HG03095 (cell line): ENCODE measurements around the gene C1QTNF7.

ENCODE experiments used
- ATAC-seq: cut with Tn5 transposase; IDR thresholded peaks from one replicate; pipeline ENCODE4 v1.9.1; 2021; ENCODE audit warnings: moderate library complexity; ENCODE audit not compliant: unreplicated experiment

The C1QTNF7 gene

DNA sequence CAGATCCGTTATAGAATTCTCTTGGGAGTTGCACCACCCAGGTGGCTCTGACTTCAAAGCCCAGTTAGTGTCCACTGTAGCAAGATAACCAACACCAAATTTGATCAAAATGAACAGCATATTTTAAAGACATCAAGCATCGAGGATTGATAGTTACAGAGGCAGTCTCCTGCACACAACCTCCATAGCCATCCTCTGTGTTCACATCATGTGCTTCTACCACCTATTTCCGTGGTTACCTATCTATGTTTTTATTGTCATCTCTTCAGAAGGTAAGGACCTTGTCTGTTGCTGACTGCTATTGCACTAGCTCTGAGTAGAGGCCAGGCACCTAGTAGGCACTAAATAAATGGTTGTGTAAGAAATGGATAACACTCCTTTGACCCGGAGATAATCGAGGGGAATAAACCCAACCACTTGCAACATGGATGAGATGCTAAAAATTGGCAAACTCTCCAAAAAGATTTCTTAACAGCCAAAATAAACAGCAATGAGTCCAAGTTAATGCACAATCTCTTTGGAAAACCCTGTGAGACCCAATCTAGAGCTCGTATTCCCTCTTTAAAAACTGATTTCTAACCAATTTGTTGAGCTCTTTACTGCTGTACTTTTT, 14.7 kb upstream of the C1QTNF7 start:
- ATAC-seq: no peak

DNA sequence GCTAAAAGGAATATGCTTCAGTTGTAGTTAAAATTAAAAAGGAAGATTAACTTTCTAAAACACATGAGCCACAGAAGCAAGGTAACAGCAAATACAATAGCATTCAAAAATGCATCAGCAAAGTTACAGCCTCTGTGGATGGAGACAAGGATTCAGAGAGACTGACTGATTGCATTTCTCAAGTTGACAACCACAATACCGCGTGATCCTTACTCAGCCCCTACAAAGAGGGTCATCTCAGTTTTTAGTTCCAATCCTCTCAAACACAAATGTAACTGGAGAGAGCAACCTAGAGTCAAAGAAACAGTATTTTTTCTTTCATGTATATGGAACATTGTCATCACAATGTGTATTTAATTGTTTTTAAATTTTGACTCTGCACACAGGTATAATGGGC, 14.2 kb upstream of the C1QTNF7 start:
- ATAC-seq: no peak

DNA sequence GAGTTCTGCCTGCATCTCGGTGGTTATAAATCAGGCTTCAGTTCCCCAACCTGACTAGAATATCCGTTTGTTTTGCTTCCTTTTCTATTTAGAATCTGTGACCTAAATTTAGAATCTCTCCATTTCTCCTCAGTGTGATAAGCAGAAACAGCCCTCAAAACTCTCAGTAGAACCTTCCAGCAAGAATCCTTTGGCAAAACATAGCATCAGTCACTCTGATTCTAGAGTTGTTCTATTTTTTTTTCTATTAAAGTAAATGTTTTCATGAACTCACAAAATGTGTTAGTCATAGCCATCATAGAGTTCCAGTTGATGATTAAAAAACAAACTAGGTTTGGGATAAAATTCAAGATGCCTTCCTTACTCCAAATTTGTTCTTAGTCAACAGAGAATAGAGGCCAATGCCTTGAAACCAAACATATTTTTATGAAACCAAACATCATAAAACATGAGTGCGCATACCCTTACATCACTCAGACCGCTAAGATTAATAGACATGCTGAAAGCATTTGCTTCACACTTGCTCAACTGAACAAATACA, 13.2 kb upstream of the C1QTNF7 start:
- ATAC-seq: no peak

DNA sequence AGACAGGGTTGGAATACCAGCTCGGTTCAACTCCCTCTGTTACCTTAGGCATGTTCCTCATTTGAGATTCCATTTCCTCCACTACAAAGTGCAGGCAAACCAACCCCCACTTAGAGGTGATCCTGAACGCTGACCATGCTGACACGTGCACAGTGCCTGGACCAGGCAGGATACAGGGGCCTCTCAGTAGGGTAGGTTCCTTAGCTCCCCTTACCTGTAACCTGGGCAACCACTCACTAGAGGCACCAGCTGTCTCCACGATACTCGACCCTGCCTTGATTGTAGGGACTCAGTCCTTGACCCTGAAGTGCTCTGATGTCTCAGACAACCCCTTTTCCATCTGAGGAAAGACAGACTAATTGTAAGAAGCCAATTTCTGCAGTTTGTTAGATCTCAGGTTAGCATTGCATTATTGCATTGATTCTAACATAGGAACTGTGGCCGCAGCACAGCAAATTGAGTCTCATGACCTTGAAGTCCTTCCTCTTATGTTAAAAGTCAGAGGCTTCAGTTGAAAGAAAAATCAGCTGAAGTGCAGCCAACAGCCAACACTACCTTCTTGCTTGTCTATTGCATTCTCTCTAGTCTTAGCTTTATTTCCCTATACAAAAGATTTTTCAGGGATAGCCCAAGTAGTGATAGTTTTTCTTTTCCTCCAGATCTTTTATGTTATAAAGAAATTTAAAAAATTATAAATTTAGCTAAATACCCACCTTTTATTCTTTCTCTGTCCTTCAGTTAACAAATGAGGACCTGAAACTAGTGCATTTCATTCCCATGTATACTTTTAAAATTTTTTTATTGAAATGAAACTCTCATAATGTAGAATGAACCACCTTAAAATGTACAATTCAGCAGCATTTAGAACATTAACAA, 11.2 kb upstream of the C1QTNF7 start:
- no peak for ATAC-seq

DNA sequence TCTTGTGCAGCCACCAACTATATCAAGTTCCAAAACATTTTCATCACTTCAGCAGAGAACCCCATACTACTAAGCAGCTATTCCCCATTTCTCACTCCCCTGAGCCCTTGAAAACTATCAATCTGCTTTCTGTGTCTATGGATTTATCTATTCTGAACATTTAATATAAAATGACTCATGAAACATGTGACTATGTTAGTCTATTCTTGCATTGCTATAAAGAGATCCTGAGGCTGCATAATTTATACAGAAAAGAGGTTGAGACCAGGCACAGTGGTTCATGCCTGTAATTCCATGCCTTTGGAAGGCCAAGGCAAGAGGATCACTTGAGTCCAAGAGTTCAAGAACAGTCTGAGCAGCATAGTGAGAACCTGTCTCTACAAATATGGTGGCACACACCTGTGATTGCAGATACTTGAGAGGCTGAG, 10.6 kb upstream of the C1QTNF7 start:
- ATAC-seq: no peak

DNA sequence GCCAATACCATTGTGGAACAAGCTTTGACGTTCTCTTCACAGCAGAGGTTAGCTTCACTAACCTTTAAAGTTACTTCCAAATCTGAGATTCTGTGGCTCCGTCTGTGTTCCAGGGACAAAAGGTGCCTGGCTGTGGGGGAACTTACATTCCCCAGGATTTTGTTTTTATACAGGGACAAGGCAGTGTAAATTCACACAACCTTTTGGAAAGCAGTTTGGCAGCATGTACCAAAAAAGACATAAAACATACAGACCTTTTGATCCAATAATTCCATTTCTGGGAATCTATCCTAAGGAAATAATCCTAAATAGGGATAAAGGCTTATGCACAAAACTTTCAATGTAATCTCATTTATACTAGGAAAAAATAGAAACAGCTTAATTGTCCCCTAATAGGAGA, 8.9 kb upstream of the C1QTNF7 start:
- no peak for ATAC-seq

DNA sequence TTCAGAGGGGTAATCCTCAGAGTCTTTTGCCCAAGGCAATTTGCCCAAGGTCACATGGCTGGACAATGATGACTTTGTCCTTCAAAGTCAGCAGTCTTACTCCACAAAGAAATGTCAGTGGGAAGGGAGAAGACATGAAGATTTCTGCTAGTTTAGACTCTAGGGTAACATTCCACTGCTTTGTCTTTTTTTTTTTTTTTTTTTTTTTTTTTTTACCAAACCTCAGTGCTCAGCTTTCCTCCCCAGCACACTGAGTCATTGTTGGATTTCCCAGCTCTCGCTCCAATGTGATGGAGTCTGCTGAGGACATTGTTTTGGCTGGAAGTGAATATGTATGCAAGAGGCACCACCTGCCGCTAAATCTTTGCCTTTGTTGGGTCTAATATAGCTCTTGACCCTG, 7.2 kb upstream of the C1QTNF7 start:
- ATAC-seq: no peak

DNA sequence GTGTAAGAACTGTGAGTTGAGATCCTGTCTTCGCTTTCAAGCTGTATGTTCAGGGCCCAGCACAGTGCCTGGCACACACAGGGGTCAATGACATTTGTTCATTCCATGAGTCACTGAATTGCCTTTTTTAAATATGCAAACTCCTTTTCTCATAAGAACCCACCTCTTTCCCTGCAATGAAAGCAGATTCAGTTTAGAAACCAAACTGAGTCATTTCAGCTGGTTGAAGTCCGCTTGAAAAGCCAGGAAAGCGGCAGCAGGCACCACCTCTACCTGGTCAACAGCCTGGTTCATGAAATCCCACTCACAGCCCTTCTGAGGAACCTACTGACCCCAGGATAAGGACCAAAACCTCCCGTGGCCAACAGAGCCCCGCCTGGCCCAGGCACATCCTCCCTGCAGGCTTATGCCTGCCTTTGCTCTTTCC, 4.5 kb upstream of the C1QTNF7 start:
- ATAC-seq: no peak

DNA sequence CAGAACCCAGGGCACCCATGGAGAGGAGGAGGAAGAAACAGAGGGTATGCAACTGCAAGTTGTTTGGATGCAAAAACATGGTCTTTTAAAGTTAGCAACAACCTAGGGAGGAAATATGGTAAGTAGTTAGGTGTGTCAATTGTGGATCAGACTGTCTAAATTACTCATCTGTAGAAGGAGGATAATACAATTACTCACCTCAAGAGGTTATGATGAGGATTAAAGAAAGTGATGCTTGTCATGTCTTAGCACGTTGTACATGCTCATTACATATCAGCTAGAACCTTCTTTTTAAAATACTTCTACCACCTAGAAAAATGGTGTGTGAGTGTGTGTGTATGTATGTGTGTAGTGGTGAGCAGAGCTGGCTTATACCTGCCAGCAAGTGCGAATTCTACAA, 2.3 kb upstream of the C1QTNF7 start:
- no peak for ATAC-seq

DNA sequence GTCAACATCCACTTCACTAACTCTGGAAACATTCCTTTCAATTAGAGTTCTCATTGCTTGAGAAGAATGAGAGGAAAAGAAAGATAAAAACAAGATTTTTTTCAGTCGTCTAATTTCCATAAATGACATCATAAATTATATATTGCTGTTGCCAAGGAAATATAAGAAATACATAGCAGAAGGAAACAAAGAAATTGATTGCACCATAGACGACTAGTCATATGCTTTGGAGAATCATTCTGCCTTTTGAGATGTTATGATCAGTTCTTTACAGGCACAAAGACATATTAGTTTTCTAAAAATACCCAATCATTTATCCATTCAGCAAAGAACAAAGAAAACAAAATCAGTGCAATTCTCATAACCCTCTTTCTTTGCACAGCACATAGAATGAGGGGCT, 672 bp upstream of the C1QTNF7 start:
- ATAC-seq: no peak

DNA sequence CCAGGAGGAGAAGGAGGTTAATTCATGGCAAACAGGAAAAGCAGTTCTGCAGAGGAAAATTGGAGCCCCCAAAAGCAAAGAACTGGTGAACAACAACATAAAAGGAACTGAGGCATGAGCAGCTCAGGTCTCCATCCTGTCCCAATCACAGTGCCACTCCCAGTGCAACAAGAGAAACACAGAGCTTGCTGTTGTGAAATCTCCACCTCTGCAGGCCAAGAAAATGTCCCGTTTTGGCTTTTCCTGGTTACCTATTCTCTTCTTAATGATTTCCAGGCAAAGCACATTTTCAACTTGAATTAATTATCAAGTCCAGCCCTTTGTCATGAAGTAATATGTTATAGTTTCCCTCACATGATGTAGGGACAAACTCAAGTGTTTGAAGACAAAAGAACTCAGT, 778 bp downstream of the C1QTNF7 start:
- ATAC-seq: no peak

DNA sequence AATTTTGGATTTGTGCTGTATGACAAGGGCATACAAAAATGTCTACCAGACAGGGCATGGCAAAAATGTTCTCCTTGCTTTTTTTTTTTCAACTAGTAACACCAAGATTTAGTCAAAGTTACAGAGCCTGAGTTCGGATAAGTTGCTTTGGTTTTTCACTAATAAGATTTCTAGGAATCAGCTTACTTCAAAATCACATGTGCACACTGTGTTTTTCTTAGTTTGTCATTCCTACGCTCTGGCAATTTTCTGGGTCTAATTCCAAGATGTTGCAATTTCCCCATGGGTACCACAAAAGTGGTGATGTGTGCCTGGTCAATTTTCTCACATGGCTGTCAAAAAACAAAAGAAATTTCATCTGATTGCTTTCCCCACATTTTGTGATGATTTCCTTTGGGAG, 6.3 kb downstream of the C1QTNF7 start:
- ATAC-seq: no peak

DNA sequence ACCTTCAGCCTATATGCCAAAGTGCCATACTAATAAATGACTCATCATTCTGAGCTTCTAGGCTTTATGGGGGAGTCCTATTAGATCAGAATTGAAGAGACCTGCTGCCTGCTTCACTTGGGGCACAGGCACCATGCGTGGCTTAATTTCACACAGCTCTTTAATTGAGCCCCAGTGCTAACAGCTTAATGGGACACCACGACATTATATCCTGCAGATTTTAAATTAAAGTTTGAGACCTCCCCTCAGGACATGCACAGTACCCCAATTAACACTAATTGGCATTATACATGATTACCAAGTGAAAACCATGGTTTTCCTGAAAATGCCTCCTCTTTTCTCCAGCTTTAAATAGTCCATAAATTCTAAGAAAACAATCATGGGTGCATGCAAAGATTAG, 6.8 kb downstream of the C1QTNF7 start:
- no peak for ATAC-seq

DNA sequence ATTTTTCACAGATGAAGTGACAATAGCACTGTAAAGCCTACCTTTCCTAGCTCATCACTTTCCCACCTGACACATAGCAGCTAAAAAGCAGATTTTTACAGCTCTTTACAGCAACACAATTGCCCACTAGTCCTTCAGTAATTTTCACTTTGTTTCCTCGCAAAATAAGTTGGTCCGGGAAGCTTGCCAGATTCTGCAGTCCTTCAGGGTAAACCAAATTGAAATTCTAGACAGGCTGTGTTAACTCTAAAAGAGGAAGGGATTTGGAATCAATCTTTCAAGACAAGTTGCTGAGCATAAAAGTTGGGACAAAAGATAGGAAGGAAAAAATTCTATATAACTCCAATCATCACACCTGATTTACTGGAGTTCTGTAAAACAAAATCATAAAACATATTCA, 8.7 kb downstream of the C1QTNF7 start:
- no peak for ATAC-seq

DNA sequence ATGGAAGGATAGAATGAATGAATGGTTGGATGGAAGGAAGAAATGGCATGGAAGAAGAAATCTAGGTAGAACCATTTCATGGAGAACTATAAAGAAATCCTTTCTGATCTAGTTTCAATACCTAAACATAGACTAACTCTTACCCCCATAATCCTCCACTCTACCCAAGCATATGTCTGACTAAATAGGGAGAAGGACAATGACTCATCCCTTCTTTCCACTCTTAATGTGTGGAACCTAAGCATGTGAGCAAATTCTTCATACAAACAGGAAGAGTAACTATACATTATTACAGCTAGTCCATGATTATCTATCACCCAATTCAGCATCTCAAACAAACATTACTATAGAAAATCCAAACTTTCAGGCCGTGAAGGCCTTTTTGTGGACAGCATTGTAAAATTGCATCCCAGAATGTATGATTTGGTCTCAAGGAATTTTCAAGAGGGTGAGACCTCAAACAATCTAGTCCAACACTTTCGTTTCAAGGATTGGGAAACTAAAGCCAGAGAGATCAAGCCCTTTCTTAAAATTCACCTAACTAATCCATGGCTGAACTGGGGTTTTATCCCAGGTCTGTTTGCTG, 11.2 kb downstream of the C1QTNF7 start:
- ATAC-seq: no peak

DNA sequence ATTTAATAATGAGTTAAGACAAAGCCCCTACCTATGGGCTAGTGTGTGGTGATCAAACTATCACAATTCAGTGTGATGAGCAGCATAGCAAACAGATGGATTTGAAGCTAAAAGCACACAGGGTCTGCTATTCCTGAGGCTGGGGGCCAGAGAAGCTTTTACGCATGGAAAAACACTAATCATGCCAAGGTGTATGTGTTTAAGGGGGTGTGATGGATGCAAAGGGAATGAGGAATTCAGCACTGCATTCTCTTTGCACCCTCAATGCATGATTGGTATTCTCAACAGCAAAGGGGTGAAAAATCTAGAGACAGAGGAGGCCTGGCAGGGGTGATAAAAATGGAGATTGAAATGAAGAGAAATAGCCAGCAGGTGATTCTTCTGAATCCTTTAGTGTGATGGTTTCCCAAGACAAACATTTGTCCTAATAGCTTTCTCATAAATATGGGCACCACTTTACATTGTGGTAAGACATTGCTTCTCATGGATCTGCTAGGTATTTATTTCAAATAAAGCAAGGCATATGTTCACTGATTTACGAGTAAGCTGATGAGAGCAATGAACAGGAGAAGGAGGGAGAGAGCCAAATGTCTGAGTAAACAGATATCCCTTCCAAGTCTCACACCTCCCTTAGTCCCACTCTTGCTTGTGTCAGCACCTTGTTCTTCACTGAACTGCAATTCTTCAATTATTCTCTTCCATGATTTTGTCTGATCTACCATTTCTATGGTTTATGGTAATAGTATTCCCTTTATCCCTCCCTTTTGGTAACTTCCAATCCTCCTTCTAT, 15.7 kb downstream of the C1QTNF7 start:
- no peak for ATAC-seq

DNA sequence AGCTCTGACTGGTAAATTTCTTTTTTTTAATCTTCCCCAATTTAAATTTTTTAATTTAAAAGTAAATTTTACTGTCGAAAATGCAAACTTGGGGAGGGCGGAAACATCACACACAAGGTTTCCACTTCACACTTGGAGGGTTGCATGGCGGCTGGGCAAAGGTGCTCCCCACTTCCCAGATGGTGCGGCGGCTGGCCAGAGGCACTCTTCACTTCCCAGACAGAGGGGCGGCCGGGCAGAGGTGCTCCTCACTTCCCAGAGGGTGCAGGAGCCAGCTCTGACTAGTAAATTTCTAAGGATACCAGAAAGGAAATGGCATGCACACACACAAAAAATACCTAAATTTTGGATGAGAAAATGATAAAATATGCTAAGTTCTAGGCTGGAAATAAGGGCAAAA, 16.4 kb downstream of the C1QTNF7 start:
- no peak for ATAC-seq

DNA sequence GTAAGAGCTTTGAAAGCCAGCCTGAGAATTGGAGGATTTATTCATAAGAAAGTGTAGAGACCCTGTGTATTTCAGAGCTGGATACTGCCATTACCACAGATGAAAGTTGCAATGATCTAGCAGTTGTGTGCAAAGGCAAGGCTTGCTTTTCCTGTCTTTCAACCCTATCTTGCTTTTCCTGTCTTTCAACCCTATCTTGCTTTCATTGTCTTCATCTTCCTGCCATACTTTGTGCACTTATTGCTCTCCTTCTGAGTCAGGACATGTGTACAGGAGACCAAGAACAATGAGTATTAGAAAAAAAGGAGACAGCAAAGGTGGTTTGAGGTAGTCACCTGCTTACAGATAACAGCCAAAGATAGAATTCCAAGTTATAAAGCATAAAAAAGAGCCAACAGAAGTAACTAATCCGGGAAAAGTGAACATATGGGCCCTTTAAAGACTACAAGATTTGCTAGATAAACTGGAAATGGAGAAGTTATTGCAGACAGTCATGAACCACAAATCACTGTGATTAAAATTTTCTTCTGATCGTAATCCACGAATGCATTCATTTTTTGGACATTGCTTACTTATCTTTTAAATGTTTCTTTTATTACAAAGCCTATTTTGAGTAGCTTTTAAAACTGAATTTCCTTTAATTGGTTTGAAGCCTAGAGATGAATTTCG, 17.2 kb downstream of the C1QTNF7 start:
- ATAC-seq: no peak

DNA sequence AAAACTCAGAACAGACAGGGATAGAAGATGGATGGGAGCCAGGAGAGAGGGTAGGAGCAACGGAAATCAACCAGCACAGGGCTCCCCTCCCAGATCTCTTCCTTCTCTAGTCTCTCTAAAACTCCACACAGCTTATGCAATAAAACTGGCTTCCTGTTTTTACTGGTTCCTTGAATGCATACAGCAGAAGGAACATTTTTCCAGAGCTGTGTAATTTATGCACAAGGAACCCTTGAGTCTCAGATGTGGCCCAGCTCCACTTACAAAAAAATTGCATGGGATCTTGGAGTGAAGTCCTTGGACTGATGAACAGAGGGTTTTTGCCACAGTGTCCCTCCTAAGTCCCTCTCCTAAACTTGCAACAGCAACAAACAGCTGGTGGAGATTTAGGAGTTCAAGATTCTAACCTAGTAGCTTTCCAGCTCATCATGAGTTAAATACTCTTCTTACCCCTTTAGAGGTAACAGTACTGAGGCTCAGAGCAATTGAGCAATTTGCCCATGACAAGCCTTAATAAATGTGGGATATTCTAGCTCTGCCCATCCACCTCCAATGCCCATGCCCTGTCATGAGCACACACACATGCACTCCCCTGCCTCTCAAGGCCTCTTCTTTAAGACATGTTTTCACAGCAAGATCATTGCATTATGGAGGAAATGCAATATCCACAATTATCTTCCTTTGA, 23.5 kb downstream of the C1QTNF7 start:
- ATAC-seq: no peak
